ENCODE measurements around the gene SARS1.
A peak's percentile ranks its signal among the peaks of the same experiment; 100 is the strongest.

SARS1 gene

GRCh38 chr1:109228167-109228566 is 14.4 kb downstream of the SARS1 start:
- no peak for DNase-seq (ENCODE audit: low spot score)

- DNase-seq (ENCODE audit: low spot score): no peak
These were observed 15.9 kb downstream of the SARS1 start for GRCh38 chr1:109229531-109230127.

- DNase-seq (ENCODE audit: low spot score): no peak
These were observed 17.3 kb downstream of the SARS1 start for GRCh38 chr1:109231066-109231465.

GRCh38 chr1:109235137-109235536 is 21.4 kb downstream of the SARS1 start:
- no peak for DNase-seq (ENCODE audit: low spot score)

- no peak for DNase-seq (ENCODE audit: low spot score)
These were observed 23.8 kb downstream of the SARS1 start for GRCh38 chr1:109237512-109237911.

- DNase-seq (ENCODE audit: low spot score): no peak
These were observed 24.7 kb downstream of the SARS1 start for GRCh38 chr1:109238382-109238781.

- DNase-seq (ENCODE audit: low spot score): no peak
These were observed 25.3 kb downstream of the SARS1 start for GRCh38 chr1:109239047-109239408.

GRCh38 chr1:109239409-109240068 is 25.8 kb downstream of the SARS1 start:
- peak; percentile 59 for DNase-seq (ENCODE audit: low spot score)

GRCh38 chr1:109240158-109241152 is 26.7 kb downstream of the SARS1 start:
- peak; percentile 65 for DNase-seq (ENCODE audit: low spot score)

- DNase-seq (ENCODE audit: low spot score): peak; percentile 33
These were observed 27.6 kb downstream of the SARS1 start for GRCh38 chr1:109241344-109241743.

- peak; percentile 74 for DNase-seq (ENCODE audit: low spot score)
These were observed 28.2 kb downstream of the SARS1 start for GRCh38 chr1:109241841-109242345.

- DNase-seq (ENCODE audit: low spot score): peak; percentile 90
These were observed 28.7 kb downstream of the SARS1 start for GRCh38 chr1:109242387-109242786.

- DNase-seq (ENCODE audit: low spot score): no peak
These were observed 29.5 kb downstream of the SARS1 start for GRCh38 chr1:109243221-109243620.

- DNase-seq (ENCODE audit: low spot score): no peak
These were observed 30.3 kb downstream of the SARS1 start for GRCh38 chr1:109243860-109244552.

GRCh38 chr1:109246141-109246551 is 32.4 kb downstream of the SARS1 start:
- no peak for DNase-seq (ENCODE audit: low spot score)

- DNase-seq (ENCODE audit: low spot score): peak; percentile 63
These were observed 34.0 kb downstream of the SARS1 start for GRCh38 chr1:109247401-109248365.

- DNase-seq (ENCODE audit: low spot score): no peak
These were observed 34.7 kb downstream of the SARS1 start for GRCh38 chr1:109248444-109248796.

- DNase-seq (ENCODE audit: low spot score): peak; percentile 66
These were observed 35.3 kb downstream of the SARS1 start, which contains the start of gene CELSR2 for GRCh38 chr1:109248797-109249629. CELSR2 (plus strand) TSS chr1:109249539; CDS start chr1:109250080, 541 bp downstream.

- DNase-seq (ENCODE audit: low spot score): no peak
These were observed 36.1 kb downstream of the SARS1 start for GRCh38 chr1:109249654-109250401.
